H1 (cell line): ENCODE measurements around the gene GABRG3. TPM values are rescaled to one million over a fixed set of nuclear protein-coding genes. Genes with fewer than 3 reads are reported as not detected.

Source experiments
- CTCF ChIA-PET: fragments of 300-600 bp; sonication (Branson Sonifier 250); formaldehyde crosslinking; loops from one replicate; lab custom pipeline; 2021; ENCODE audit not compliant: partially characterized antibody; lab: Charles Lee
- POLR2A ChIA-PET: fragments of 300-600 bp; sonication (Branson Sonifier 250); formaldehyde crosslinking; loops from one replicate; lab custom pipeline; 2021; ENCODE audit warnings: inconsistent platforms; ENCODE audit not compliant: partially characterized antibody; lab: Charles Lee
- DNase-seq, 2 experiments: peaks; one replicate each; pipeline versions ENCODE4 v3.0.0 to v3.0.0-alpha.2; 2010 to 2022; ENCODE audit warnings: low spot score in 2 of 2, low read depth in 1 of 2, mixed read lengths in 1 of 2
- FAIRE-seq: peaks from 2 replicates; lab custom pipeline; 2011; peaks lifted over from hg19 to GRCh38; lab: Jason Lieb, UNC
- H2AFZ ChIP-seq: 2 replicates; pipeline ENCODE4 v1.8.1; 2012; ENCODE audit warnings: low read length, inconsistent platforms
- H2AK5ac ChIP-seq: 2 replicates; pipeline ENCODE4 v1.6.1; 2013; ENCODE audit warnings: low read depth, low read length
- H2BK120ac ChIP-seq: replicated peaks from 2 replicates; pipeline ENCODE3; 2013; ENCODE audit warnings: low read depth, low read length, inconsistent platforms
- H2BK12ac ChIP-seq: 2 replicates; pipeline ENCODE4 v1.6.1; 2013; ENCODE audit warnings: low read depth, low read length
- H2BK15ac ChIP-seq: 2 replicates; pipeline ENCODE4 v1.6.1; 2013; ENCODE audit warnings: low read length
- H2BK20ac ChIP-seq: 2 replicates; pipeline ENCODE4 v1.6.1; 2013; ENCODE audit warnings: low read length
- H2BK5ac ChIP-seq: 2 replicates; pipeline ENCODE4 v1.6.1; 2013; ENCODE audit warnings: low read depth, low read length
- H3K14ac ChIP-seq: 2 replicates; pipeline ENCODE4 v1.6.1; 2013; ENCODE audit warnings: inconsistent platforms; ENCODE audit not compliant: insufficient read length
- H3K18ac ChIP-seq: 2 replicates; pipeline ENCODE4 v1.6.1; 2013; ENCODE audit warnings: low read length; ENCODE audit errors: extremely low read depth
- H3K23ac ChIP-seq: 2 replicates; pipeline ENCODE4 v1.6.1; 2013; ENCODE audit warnings: inconsistent platforms; ENCODE audit not compliant: insufficient read length
- H3K23me2 ChIP-seq: 2 replicates; pipeline ENCODE4 v1.6.1; 2013; ENCODE audit warnings: low read depth, low read length
- H3K27ac ChIP-seq: 2 replicates; pipeline ENCODE4 v1.6.1; 2011; ENCODE audit warnings: low read depth, low read length, inconsistent platforms
- H3K27me3 ChIP-seq, 4 experiments: replicated peaks in 1 of 4; 1 replicate in 1 of 4; 2 replicates in 3 of 4; pipeline versions ENCODE4 v1.6.1 to v1.8.1; 2011 to 2013; ENCODE audit warnings: low read length in 3 of 4, mild to moderate bottlenecking in 3 of 4, inconsistent platforms in 2 of 4, mixed read lengths in 2 of 4, moderate library complexity in 1 of 4; ENCODE audit not compliant: control insufficient read depth in 3 of 4, insufficient read depth in 3 of 4; ENCODE audit errors: extremely low read depth in 1 of 4
- H3K36me3 ChIP-seq, 4 experiments: 2 replicates each; pipeline versions ENCODE4 v1.6.1 to v1.8.1; 2011 to 2013; ENCODE audit warnings: mild to moderate bottlenecking in 4 of 4, low read length in 3 of 4, moderate library complexity in 2 of 4, control low read depth in 1 of 4, inconsistent platforms in 1 of 4; ENCODE audit not compliant: insufficient read depth in 4 of 4, control insufficient read depth in 2 of 4
- H3K4ac ChIP-seq: replicated peaks from 2 replicates; pipeline ENCODE3; 2013; ENCODE audit warnings: low read length, low read depth, mixed read lengths, inconsistent platforms; ENCODE audit not compliant: insufficient read length
- H3K4me1 ChIP-seq, 4 experiments: replicated peaks in 1 of 4; 1 replicate in 1 of 4; 2 replicates in 3 of 4; pipeline versions ENCODE4 v1.6.1 to v1.8.1; 2011 to 2013; ENCODE audit warnings: low read length in 3 of 4, inconsistent platforms in 2 of 4, mixed read lengths in 1 of 4; ENCODE audit not compliant: insufficient read depth in 4 of 4, control insufficient read depth in 3 of 4
- H3K4me2 ChIP-seq, 2 experiments: 2 replicates each; pipeline versions ENCODE4 v1.6.1 to v1.8.1; 2011 to 2013; ENCODE audit warnings: low read depth in 2 of 2, low read length in 2 of 2, control low read depth in 1 of 2, inconsistent platforms in 1 of 2, mild to moderate bottlenecking in 1 of 2; ENCODE audit not compliant: insufficient read depth in 1 of 2
- H3K4me3 ChIP-seq, 4 experiments: fragments of 200-600, 300-600 bp in 1 of 4; sonication (generic), shearing (Covaris generic), sonication (Bioruptor Twin) in 1 of 4; 2 replicates each; pipeline versions ENCODE4 v1.5.1 to v1.8.1; 2011 to 2016; ENCODE audit warnings: low read length in 4 of 4, low read depth in 3 of 4, control low read depth in 2 of 4, inconsistent platforms in 2 of 4, mild to moderate bottlenecking in 2 of 4, mixed read lengths in 1 of 4, moderate library complexity in 1 of 4; ENCODE audit not compliant: insufficient read depth in 2 of 4; ENCODE audit errors: extremely low read depth in 1 of 4
- H3K56ac ChIP-seq: replicated peaks from 2 replicates; pipeline ENCODE3; 2013; ENCODE audit warnings: low read depth, mild to moderate bottlenecking, mixed read lengths, low read length, inconsistent platforms; ENCODE audit not compliant: insufficient read length
- H3K79me1 ChIP-seq: 2 replicates; pipeline ENCODE4 v1.6.1; 2013; ENCODE audit warnings: low read depth, low read length, control low read depth
- H3K79me2 ChIP-seq, 2 experiments: 2 replicates each; pipeline versions ENCODE4 v1.6.1 to v1.8.1; 2012 to 2013; ENCODE audit warnings: low read length in 2 of 2, mild to moderate bottlenecking in 2 of 2, inconsistent platforms in 1 of 2; ENCODE audit not compliant: insufficient read depth in 2 of 2, control insufficient read depth in 1 of 2
- H3K9ac ChIP-seq, 4 experiments: replicated peaks in 1 of 4; 1 replicate in 1 of 4; 2 replicates in 3 of 4; pipeline versions ENCODE4 v1.6.1 to v1.8.1; 2011 to 2013; ENCODE audit warnings: low read depth in 3 of 4, low read length in 3 of 4, control low read depth in 2 of 4, mild to moderate bottlenecking in 2 of 4, moderate library complexity in 2 of 4, inconsistent platforms in 1 of 4; ENCODE audit errors: extremely low read depth in 1 of 4
- H3K9me3 ChIP-seq, 2 experiments: 2 replicates each; pipeline versions ENCODE4 v1.6.1 to v1.8.1; 2012 to 2013; ENCODE audit warnings: mild to moderate bottlenecking in 2 of 2, moderate library complexity in 2 of 2, control low read depth in 1 of 2, inconsistent platforms in 1 of 2, low read depth in 1 of 2, low read length in 1 of 2, mixed read lengths in 1 of 2; ENCODE audit not compliant: insufficient read depth in 2 of 2
- H4K20me1 ChIP-seq, 2 experiments: replicated peaks in 1 of 2; 2 replicates each; pipeline versions ENCODE3 to v1.8.1; 2011 to 2013; ENCODE audit warnings: inconsistent platforms in 2 of 2, low read length in 2 of 2, mild to moderate bottlenecking in 1 of 2; ENCODE audit not compliant: insufficient read depth in 2 of 2, control insufficient read depth in 1 of 2
- H4K5ac ChIP-seq: 2 replicates; pipeline ENCODE4 v1.6.1; 2013; ENCODE audit warnings: low read length, low read depth, mixed read lengths, inconsistent platforms; ENCODE audit not compliant: insufficient read length
- H4K8ac ChIP-seq: 2 replicates; pipeline ENCODE4 v1.8.0; 2013; ENCODE audit warnings: mild to moderate bottlenecking, moderate library complexity, low read length, inconsistent platforms; ENCODE audit not compliant: insufficient read depth; ENCODE audit errors: extremely low read depth
- H4K91ac ChIP-seq: replicated peaks from 2 replicates; pipeline ENCODE3; 2013; ENCODE audit warnings: low read length, mixed read lengths, inconsistent platforms; ENCODE audit not compliant: insufficient read length
- CHD1 ChIP-seq: IDR thresholded peaks from 2 replicates; pipeline ENCODE4 v1.6.1; 2012; ENCODE audit warnings: low read depth, low read length, improper control_type of control experiment
- CHD2 ChIP-seq: IDR thresholded peaks from 2 replicates; pipeline ENCODE4 v1.6.1; 2012; ENCODE audit warnings: low read length, improper control_type of control experiment
- HDAC2 ChIP-seq, 2 experiments: fragments of 300-600 bp in 1 of 2; sonication (generic) in 1 of 2; IDR thresholded peaks; 2 replicates each; pipeline ENCODE4 v1.6.1; 2011 to 2012; ENCODE audit warnings: low read depth in 2 of 2, low read length in 2 of 2, mild to moderate bottlenecking in 2 of 2, moderate library complexity in 2 of 2, borderline replicate concordance in 1 of 2, inconsistent platforms in 1 of 2
- NRF1 ChIP-seq: IDR thresholded peaks from 2 replicates; pipeline ENCODE4 v1.6.1; 2011; ENCODE audit warnings: mild to moderate bottlenecking, low read depth, low read length, improper control_type of control experiment
- POLR2AphosphoS5 ChIP-seq: IDR thresholded peaks from 2 replicates; pipeline ENCODE4 v1.6.1; 2011; ENCODE audit warnings: low read depth, low read length
- RBBP5 ChIP-seq: IDR thresholded peaks from 2 replicates; pipeline ENCODE4 v1.7.1; 2012; ENCODE audit warnings: low read depth, mild to moderate bottlenecking, inconsistent platforms, low read length, moderate library complexity, borderline replicate concordance
- SP1 ChIP-seq: IDR thresholded peaks from 2 replicates; pipeline ENCODE4 v1.6.1; 2011; ENCODE audit warnings: low read depth, low read length
- SUZ12 ChIP-seq: fragments of 200-600 bp; sonication (generic); IDR thresholded peaks from 2 replicates; pipeline ENCODE4 v1.6.1; 2012; ENCODE audit warnings: mild to moderate bottlenecking, inconsistent platforms, low read length, moderate library complexity, mixed read lengths
- WGBS, 2 experiments: shearing (Covaris generic) in 1 of 2; methylation state at CpG; one replicate each; pipeline versions ENCODE4 v1.1.6 to v1.1.7; 2013 to 2015; ENCODE audit warnings: low lambda C conversion rate in 2 of 2, mixed read lengths in 2 of 2, inconsistent platforms in 1 of 2, low coverage in 1 of 2, missing lambda C conversion rate in 1 of 2; ENCODE audit not compliant: insufficient replicate concordance in 2 of 2, insufficient coverage in 1 of 2, insufficient read length in 1 of 2; ENCODE audit errors: extremely low coverage in 1 of 2, missing lambda C conversion rate in 1 of 2; 5-methylcytosine and 5-hydroxymethylcytosine counted together
- polyA plus RNA-seq, 7 experiments: library from polyadenylated mRNA; depleted of rRNA in 3 of 7; stranded (reverse) in 5 of 7; unstranded in 2 of 7; fragments of >200 nt in 5 of 7; fragments of 200-250 nt in 2 of 7; gene quantifications; 1 replicate in 5 of 7; 2 replicates in 1 of 7; 4 replicates in 1 of 7; pipeline versions ENCODE4 v1.2.1 to v1.2.3, GENCODE V29; 2011 to 2013; ENCODE audit warnings: missing spikeins in 2 of 7, mixed read lengths in 2 of 7
- total RNA-seq: library from RNA; stranded (reverse); fragmentation: NEBNext Ultra II Directional; extraction: Animal tissue kit (Norgen Biotek cat#: 25700); gene quantifications from 2 replicates; pipeline ENCODE4 v1.2.1, GENCODE V29; 2021
- TF ChIP-seq, protein P1 (sequence below): IDR thresholded peaks from 2 replicates; pipeline ENCODE4 v1.6.1; 2011; ENCODE audit warnings: low read length, improper control_type of control experiment
- TF ChIP-seq, protein P2 (sequence below): IDR thresholded peaks from 2 replicates; pipeline ENCODE4 v1.6.1; 2012; ENCODE audit warnings: low read length, inconsistent platforms
- TF ChIP-seq, protein P3 (sequence below): IDR thresholded peaks from 2 replicates; pipeline ENCODE4 v1.6.1; 2011; ENCODE audit warnings: low read depth, mild to moderate bottlenecking, low read length; ENCODE audit not compliant: insufficient read depth

The GABRG3 gene
- total and polyA plus RNA-seq, 2 of the 8 experiments (the other 6 are each of a cell fraction or from before 2014, with no cell fraction given), result 0.17 to 0.80 TPM

DNA sequence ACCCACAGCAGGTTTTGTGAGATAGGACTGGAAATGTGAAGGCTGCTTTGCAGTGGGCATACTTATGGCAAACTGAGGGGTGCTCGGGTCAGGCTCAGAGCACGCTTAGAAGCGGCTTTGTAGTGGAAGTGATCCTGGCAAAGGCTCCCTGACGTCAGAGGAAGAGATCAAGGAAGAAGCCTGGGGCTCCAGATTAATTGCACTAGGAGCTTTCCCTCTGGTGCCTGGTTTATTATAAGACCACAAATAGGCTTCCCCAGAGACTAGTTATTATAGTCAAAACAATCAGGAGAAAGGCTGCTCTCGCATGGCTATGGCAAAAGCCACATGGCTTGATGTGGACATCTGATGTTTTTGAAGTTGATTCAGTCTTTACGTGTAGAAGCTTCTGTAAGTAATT lies 515.1 kb downstream of the GABRG3 start:
- H2BK120ac ChIP-seq, result no peak overlapping the region
- H2BK15ac ChIP-seq, result no peak overlapping the region
- H3K27me3 ChIP-seq, result no peaks in the 10 kb centered on the region
- H3K14ac ChIP-seq, result no peak overlapping the region
- no peak overlapping the region for H3K4me3 ChIP-seq
- H3K9ac ChIP-seq, result no peak overlapping the region
- 0 out of 2 replicates have a peak, but pooled peaks cover 2% of the 10 kb centered on the region for H3K23me2 ChIP-seq
- DNase-seq (no peak), FAIRE-seq (no peak)
- no peaks in the 10 kb centered on the region for H3K9me3 ChIP-seq
- H2BK5ac ChIP-seq, result no peak overlapping the region
- no peaks in the 10 kb centered on the region for H3K79me2 ChIP-seq
- POLR2A ChIA-PET, result no interaction called here
- no peak overlapping the region for H2AK5ac ChIP-seq
- H3K4me2 ChIP-seq, result no peak overlapping the region
- H2AFZ ChIP-seq, result no peak overlapping the region
- WGBS, 2 experiments, result 89% methylated on average over 6 of the region's 6 CpGs; no CpG with 5 or more reads in 1 of the 2 experiments
- peaks cover 2 to 13% (median 7%) of the 10 kb centered on the region in 4 experiments; a peak in 5 of 7 replicates for H3K4me1 ChIP-seq
- no peaks in the 10 kb centered on the region for H3K79me1 ChIP-seq
- no peak overlapping the region for H4K5ac ChIP-seq
- no peak overlapping the region for H2BK20ac ChIP-seq
- no peak overlapping the region for H4K8ac ChIP-seq
- no peak overlapping the region for H3K4ac ChIP-seq
- H4K91ac ChIP-seq, result no peak overlapping the region
- no peak overlapping the region for H3K18ac ChIP-seq
- H4K20me1 ChIP-seq, result no peaks in the 10 kb centered on the region
- no peak overlapping the region for H3K56ac ChIP-seq
- no peak overlapping the region for H2BK12ac ChIP-seq
- H3K23ac ChIP-seq, result no peak overlapping the region
- no peaks in the 10 kb centered on the region for H3K36me3 ChIP-seq
- CTCF ChIA-PET, result interaction anchor here (1.2 kb wide), 1 partner anchor 14 kb away, joined by 3 read pairs; no protein-coding TSS in a partner anchor
- H3K27ac ChIP-seq, result no peak overlapping the region
- TF ChIP-seq, protein P1, sequence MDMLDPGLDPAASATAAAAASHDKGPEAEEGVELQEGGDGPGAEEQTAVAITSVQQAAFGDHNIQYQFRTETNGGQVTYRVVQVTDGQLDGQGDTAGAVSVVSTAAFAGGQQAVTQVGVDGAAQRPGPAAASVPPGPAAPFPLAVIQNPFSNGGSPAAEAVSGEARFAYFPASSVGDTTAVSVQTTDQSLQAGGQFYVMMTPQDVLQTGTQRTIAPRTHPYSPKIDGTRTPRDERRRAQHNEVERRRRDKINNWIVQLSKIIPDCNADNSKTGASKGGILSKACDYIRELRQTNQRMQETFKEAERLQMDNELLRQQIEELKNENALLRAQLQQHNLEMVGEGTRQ, result no peak
- no peak for TF ChIP-seq RBBP5
- no peak for TF ChIP-seq CHD2
- TF ChIP-seq, protein P2, sequence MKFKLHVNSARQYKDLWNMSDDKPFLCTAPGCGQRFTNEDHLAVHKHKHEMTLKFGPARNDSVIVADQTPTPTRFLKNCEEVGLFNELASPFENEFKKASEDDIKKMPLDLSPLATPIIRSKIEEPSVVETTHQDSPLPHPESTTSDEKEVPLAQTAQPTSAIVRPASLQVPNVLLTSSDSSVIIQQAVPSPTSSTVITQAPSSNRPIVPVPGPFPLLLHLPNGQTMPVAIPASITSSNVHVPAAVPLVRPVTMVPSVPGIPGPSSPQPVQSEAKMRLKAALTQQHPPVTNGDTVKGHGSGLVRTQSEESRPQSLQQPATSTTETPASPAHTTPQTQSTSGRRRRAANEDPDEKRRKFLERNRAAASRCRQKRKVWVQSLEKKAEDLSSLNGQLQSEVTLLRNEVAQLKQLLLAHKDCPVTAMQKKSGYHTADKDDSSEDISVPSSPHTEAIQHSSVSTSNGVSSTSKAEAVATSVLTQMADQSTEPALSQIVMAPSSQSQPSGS, result no peak
- no peak for TF ChIP-seq CHD1
- TF ChIP-seq SP1, result no peak
- no peak for TF ChIP-seq NRF1
- no peak for TF ChIP-seq SUZ12
- TF ChIP-seq HDAC2 (IDR thresholded peaks at IDR 0.05; ENCODE audit: borderline replicate concordance in 1 of 2, low read depth in 2 of 2, low read length in 2 of 2), result no peak
- TF ChIP-seq POLR2AphosphoS5, result no peak
- TF ChIP-seq, protein P3, sequence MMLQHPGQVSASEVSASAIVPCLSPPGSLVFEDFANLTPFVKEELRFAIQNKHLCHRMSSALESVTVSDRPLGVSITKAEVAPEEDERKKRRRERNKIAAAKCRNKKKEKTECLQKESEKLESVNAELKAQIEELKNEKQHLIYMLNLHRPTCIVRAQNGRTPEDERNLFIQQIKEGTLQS, result no peak
